GM12891 (cell line): ENCODE measurements around the gene PER2.

Experiments
- POLR2A ChIP-seq: IDR thresholded peaks from 2 replicates; pipeline ENCODE4 v1.6.1; 2011; ENCODE audit warnings: low read depth, low read length, control low read depth
- POLR2AphosphoS5 ChIP-seq: IDR thresholded peaks from 2 replicates; pipeline ENCODE4 v1.6.1; 2011; ENCODE audit warnings: low read depth, low read length, control low read depth

GRCh38 chr2:238321467-238321866 is 33.1 kb upstream of the PER2 start:
- TF ChIP-seq POLR2A, result no peak
- TF ChIP-seq POLR2AphosphoS5, result no peak
